Fibroblast of skin of abdomen (primary cell): ENCODE results near the gene DNAI1.

Source experiments
- DNase-seq: peaks from one replicate; pipeline ENCODE4 v3.0.0-alpha.2; 2013

Gene DNAI1

GRCh38 chr9:34560599-34561214, 102.1 kb downstream of the DNAI1 start:
- no peak for DNase-seq

GRCh38 chr9:34562135-34562745, 103.6 kb downstream of the DNAI1 start:
- no peak for DNase-seq

- DNase-seq, result no peak
Observed at GRCh38 chr9:34563262-34563661, 104.7 kb downstream of the DNAI1 start.

GRCh38 chr9:34564617-34565016, 106.0 kb downstream of the DNAI1 start:
- no peak for DNase-seq

- DNase-seq, result no peak
Observed at GRCh38 chr9:34565856-34566255, 107.3 kb downstream of the DNAI1 start.

- DNase-seq, result no peak
Observed at GRCh38 chr9:34566322-34566721, 107.7 kb downstream of the DNAI1 start.

- DNase-seq, result no peak
Observed at GRCh38 chr9:34566972-34567371, 108.4 kb downstream of the DNAI1 start.

GRCh38 chr9:34568133-34568532, 109.5 kb downstream of the DNAI1 start:
- DNase-seq, result no peak

- DNase-seq, result no peak
Observed at GRCh38 chr9:34568774-34569173, 110.2 kb downstream of the DNAI1 start.

- DNase-seq, result no peak
Observed at GRCh38 chr9:34570376-34570775, 111.8 kb downstream of the DNAI1 start.
